Tongue (tissue), 2 donors: ENCODE results near the gene SEMA7A. TPM values are rescaled to one million over a fixed set of nuclear protein-coding genes. Genes with fewer than 3 reads are reported as not detected.

Source experiments
- DNase-seq: peaks from one replicate; pipeline ENCODE4 v3.0.0-alpha.2; 2015
- total RNA-seq: library from RNA; depleted of rRNA; stranded (reverse); fragments of >200 nt; gene quantifications from one replicate; pipeline ENCODE4 v1.2.3, GENCODE V29; 2014

Gene SEMA7A
- total RNA-seq, 1 donor from 2014 or later: 5.8 TPM

GRCh38 chr15:74451861-74452835, 18.4 kb upstream of the SEMA7A start:
- no peak for DNase-seq

GRCh38 chr15:74451322-74451721, 17.6 kb upstream of the SEMA7A start:
- no peak for DNase-seq

DNA sequence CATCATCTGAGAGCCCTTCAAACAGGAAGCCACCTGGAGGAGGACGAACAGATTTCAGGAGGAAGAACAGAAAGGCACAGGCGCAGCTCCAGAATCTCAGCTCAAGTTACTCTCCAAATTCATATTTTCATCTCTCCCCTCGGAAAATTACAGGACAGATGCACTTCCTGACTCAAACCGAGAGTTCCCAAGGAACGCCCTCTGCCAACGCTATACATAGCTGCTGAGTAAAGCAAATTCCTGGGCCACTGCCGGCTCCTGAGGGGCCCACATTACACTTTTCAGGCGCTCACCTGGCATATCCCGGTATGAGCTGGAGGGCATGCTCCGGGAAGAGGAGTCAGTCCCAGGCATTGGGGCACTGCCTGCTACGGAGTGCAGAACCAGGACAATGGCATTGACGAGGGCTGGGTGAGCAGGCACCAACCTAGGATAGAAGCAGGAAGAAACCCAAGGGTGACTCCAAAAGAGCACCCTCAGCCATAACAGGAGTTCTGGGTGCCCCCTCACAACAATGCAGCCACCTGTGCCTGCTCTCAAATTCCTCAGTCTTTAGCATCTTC, 16.0 kb upstream of the SEMA7A start:
- no peak for DNase-seq

DNA sequence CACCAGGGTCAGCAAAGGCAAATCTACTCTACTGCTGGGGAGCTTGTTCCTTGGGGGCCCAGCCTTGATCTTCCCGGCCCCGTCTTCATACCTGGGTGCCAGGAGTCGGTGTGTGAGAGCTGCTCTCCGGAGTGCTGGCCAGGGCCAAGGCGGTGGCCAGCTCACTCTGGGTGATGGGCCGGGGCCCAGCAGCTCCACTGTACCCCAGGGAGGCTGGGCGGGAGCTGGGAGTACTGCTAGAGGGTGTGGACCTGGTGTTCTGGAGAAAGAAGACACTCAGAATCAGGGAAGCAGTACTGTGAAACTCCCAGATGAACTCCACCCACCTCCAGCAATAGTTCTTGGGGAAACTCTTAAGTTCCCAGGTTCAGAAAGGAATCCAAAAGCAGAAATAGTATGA, 15.3 kb upstream of the SEMA7A start:
- no peak for DNase-seq

- no peak for DNase-seq
Measured at GRCh38 chr15:74445816-74446763, 12.3 kb upstream of the SEMA7A start.

- DNase-seq: no peak
Measured at GRCh38 chr15:74444106-74445062, 10.6 kb upstream of the SEMA7A start.

DNA sequence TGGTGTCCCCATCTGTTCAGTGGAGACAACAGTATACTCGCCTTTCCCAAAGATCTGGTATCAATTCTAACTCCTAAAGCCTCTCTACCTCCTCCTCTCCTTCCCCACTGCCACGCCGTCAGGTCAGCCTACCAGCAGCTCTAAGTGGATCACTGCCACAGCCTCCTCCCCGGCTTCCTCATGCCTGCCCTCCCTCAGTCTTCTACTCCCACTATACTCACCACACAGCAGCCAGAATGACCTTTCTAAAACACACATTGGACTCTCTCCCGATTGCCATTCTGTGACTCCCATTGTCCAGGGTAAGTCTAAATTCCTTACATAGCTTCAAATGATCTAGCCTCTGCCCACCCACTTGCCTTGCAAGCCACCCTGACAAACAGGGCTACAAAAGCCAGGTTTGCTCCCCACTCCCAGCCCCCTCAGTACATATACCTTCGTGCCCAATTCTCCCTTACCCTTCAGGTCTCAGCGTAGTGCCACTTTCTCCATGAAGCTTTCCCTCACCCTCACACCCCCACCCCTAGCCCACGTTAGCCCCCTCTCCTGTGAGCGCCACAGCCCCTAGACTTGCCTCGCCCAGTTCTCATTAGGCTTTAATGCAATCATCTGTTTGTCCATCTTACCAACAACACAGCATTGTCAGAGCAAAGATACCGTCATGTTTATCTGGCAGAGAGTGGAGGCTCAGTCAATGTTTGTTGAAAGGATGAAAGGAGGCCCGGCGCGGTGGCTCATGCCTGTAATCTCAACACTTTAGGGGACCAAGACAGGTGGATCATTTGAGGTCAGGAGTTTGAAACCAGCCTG, 9.5 kb upstream of the SEMA7A start:
- no peak for DNase-seq

DNA sequence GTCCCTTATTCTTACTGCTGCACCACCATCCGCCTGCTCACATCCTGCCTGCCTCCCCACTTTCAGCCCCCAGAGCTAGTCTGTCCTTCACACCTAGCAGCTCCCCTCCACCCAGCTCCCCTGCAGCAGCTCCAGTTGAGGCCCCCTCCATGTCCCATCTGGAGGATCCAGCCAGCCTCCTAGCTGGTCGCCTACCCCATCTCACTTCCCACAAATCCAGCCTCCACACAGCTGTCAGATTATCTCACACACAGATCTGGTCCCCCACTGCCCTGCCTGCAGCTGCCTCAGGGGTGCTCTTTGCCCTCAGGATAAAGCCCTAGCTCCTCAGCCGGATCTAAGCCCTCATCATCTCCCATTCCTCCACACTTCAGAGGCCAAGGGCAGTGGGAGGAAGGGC, 8.8 kb upstream of the SEMA7A start:
- no peak for DNase-seq

DNA sequence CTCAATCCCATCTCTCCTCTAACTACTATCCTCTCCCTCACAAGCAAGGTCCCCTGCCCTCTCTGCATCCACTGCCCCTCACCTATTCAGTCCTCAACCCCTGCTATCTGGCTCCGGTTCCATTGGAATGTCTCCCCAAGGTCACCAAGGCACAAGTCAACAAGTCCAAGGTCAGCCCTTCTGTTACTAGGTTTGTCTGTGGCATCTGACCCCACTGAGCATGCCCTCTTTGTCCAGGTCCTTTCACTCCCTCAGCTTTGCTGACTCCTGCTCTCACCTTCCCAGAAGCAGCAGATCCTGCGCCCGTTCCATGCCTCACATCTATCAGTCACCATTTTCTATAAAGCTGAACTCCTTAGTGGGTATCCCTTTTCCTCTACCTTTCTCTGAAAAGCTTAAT, 8.3 kb upstream of the SEMA7A start:
- no peak for DNase-seq

- DNase-seq: no peak
Measured at GRCh38 chr15:74441248-74441941, 7.6 kb upstream of the SEMA7A start.

- peak; percentile 89 for DNase-seq
Measured at GRCh38 chr15:74438721-74439316, 5.1 kb upstream of the SEMA7A start.

DNA sequence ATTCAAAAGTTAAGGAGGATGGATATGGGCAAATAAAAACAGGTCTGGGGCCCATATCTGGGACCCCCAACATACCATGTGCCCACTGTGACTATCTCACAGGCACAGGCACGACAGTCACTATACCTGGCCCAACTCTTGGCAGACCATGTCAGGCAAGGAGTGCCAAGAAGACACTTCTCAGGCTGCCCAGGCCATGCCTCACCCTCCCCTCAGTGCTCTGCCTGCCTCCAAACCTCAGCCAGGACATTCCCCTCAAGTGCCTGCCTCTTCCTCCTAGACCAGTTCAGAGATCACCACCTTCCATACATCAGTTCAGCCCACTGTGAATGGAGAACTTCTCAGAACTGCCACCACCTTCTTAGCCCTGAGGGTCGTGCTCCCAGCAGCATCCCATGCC, 4.4 kb upstream of the SEMA7A start:
- DNase-seq: no peak

DNA sequence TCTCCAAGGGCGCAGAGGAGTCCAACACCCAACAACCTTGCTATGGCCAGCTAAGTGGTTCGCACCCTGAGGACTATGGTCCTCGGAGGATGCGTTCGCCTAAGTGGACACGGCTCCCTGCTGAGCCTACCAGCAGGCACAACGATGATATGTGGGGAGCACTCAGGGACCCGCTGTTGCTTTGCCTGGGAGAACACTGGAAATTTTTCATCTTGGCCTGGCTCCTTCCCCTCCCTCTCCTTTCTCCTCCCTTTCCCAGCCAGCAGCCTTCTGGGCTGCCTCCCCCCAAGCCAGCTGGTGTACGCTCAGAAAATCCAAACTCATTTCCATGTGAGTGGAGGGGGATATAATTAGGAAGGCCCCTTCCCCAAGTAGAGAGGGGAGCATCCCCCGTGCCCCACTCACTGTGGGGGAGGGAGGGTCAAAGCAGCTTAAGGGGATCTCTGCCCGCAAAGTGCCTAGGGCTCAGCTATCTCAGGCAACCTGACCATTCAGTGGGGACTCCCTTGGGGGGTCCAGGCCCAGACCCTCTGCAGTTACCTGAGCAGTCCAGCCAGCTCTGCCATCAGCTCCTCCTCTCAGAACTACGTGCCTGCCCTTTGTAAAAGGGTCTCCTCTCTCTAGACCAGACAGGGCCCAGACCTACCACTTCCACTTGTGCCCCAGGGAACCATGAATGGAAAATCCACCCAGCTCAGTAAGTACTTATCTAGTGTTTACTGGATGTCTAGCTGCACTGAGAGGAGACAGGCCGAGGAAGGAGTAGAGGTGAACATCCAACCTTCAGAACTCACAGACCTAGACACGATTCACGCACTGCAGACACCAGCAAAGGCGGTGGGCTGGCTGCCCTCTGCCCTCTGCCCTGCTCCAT, 742 bp upstream of the SEMA7A start:
- DNase-seq: peak; percentile 44

GRCh38 chr15:74432968-74433591, 678 bp downstream of the SEMA7A start:
- no peak for DNase-seq

GRCh38 chr15:74432271-74432967, 1.3 kb downstream of the SEMA7A start:
- no peak for DNase-seq

DNA sequence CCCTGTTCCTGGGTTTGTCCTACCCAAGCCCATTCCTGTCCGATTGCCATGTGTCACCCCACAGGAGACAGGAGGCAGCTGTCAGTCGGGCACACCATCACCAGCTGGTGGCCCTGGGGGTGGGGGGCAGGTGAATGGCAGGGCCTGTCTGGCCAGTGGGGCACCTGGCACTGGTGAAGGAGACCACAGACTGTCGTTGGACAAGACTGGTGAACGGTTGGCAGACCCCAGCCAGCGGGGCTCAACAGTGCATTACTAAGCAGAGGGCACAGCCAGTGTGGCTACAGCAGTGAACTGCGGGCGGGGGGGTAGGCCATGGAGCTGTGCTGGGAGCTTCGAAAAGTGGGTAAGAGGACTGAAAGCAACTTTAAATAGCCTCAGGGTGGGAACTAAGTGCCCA, 2.1 kb downstream of the SEMA7A start:
- DNase-seq: no peak

GRCh38 chr15:74431116-74431515, 2.6 kb downstream of the SEMA7A start:
- no peak for DNase-seq
